AG04450 (cell line): ENCODE results near the gene RPE65. TPM values are rescaled to one million over a fixed set of nuclear protein-coding genes. Genes with fewer than 3 reads are reported as not detected.
"Not testable (repeated sequence)": the region's sequence is repeated elsewhere in the genome, so short reads cannot be mapped to it uniquely, and the experiment has no call there.

ENCODE experiments used
- CTCF ChIA-PET: fragments of 300-600, 350-600 bp; formaldehyde crosslinking; extraction: SDS; loops from one replicate; lab custom pipeline; 2022; ENCODE audit warnings: antibody characterized with exemption, inconsistent platforms; lab: Charles Lee
- POLR2A ChIA-PET: fragments of 350-600 bp; formaldehyde crosslinking; extraction: SDS; loops from one replicate; lab custom pipeline; 2021; ENCODE audit warnings: antibody characterized with exemption, inconsistent platforms; lab: Yijun Ruan, JAX
- DNase-seq: peaks from one replicate; pipeline ENCODE4 v3.0.0-alpha.2; 2011; ENCODE audit warnings: low read depth, low spot score
- H3K27ac ChIP-seq: one replicate; pipeline ENCODE4 v1.5.1; 2012; ENCODE audit warnings: low read depth, low read length, control low read depth
- H3K27me3 ChIP-seq: one replicate; pipeline ENCODE4 v1.6.0; 2012; ENCODE audit warnings: low read length; ENCODE audit not compliant: control insufficient read depth, insufficient read depth
- H3K4me3 ChIP-seq: 2 replicates; pipeline ENCODE4 v1.5.1; 2011; ENCODE audit warnings: mild to moderate bottlenecking, low read depth, low read length, control low read depth
- H3K9me3 ChIP-seq: 2 replicates; pipeline ENCODE4 v1.5.1; 2012; ENCODE audit warnings: low read length; ENCODE audit not compliant: control insufficient read depth, insufficient read depth
- CTCF ChIP-seq: IDR thresholded peaks from 2 replicates; pipeline ENCODE4 v1.5.1; 2011; ENCODE audit warnings: low read depth, low read length, control low read depth, inconsistent platforms
- polyA plus RNA-seq: library from polyadenylated mRNA; depleted of rRNA; stranded (reverse); fragments of >200 nt; gene quantifications from 2 replicates; pipeline ENCODE4 v1.2.3, GENCODE V29; 2011

The RPE65 gene
- polyA plus RNA-seq, 1 experiment, result not detected

GRCh38 chr1:68401506-68401905, 48.2 kb downstream of the RPE65 start:
- no peak for DNase-seq
- ChIA-PET CTCF (no interaction called here), POLR2A (no interaction called here)
- H3K27ac ChIP-seq, result no peak overlapping the region
- no peak overlapping the region for H3K4me3 ChIP-seq
- no peak for TF ChIP-seq CTCF
- H3K9me3 ChIP-seq, result no peaks in the 10 kb centered on the region
- no peaks in the 10 kb centered on the region for H3K27me3 ChIP-seq

- H3K27me3 ChIP-seq, H3K27ac ChIP-seq, DNase-seq, H3K9me3 ChIP-seq, H3K4me3 ChIP-seq, POLR2A ChIA-PET: not testable (repeated sequence)
- CTCF ChIA-PET, result interaction anchor here (2.4 kb wide), 1 partner anchor 47 kb away, joined by 7 read pairs; no protein-coding TSS in a partner anchor
These were observed 54.2 kb downstream of the RPE65 start for GRCh38 chr1:68395575-68395974.

GRCh38 chr1:68392474-68392873, 57.3 kb downstream of the RPE65 start:
- CTCF ChIA-PET, result interaction anchor here (0.6 to 1.2 kb wide), 4 partner anchors 11 to 1181 kb away, joined by 3 read pairs; no protein-coding TSS in a partner anchor
- H3K27ac ChIP-seq, DNase-seq, H3K4me3 ChIP-seq, POLR2A ChIA-PET, H3K27me3 ChIP-seq, H3K9me3 ChIP-seq: not testable (repeated sequence)

GRCh38 chr1:68385798-68386524, 63.8 kb downstream of the RPE65 start:
- DNase-seq, POLR2A ChIA-PET, H3K9me3 ChIP-seq, H3K4me3 ChIP-seq, H3K27me3 ChIP-seq, H3K27ac ChIP-seq: not testable (repeated sequence)
- CTCF ChIA-PET, result interaction anchor here (0.6 to 1.3 kb wide), 2 partner anchors 11 to 269 kb away, joined by 3 to 5 read pairs; no protein-coding TSS in a partner anchor

- Histone ChIP-seq H3K27me3 (no peaks in the 10 kb centered on the region), H3K27ac (peak overlapping the region; percentile 88), H3K4me3 (no peak overlapping the region), H3K9me3 (no peaks in the 10 kb centered on the region)
- TF ChIP-seq CTCF, result no peak
- peak; percentile 41 for DNase-seq
- ChIA-PET POLR2A (interaction anchor here (0.9 to 1.1 kb wide), 2 partner anchors 25 to 153 kb away, joined by 3 to 6 read pairs; no protein-coding TSS in a partner anchor), CTCF (interaction anchor here (1.0 to 2.5 kb wide), 4 partner anchors 22 to 269 kb away, joined by 3 to 27 read pairs (median 10); no protein-coding TSS in a partner anchor)
These were observed 64.8 kb downstream of the RPE65 start for GRCh38 chr1:68384872-68385411.

- no peaks in the 10 kb centered on the region for H3K9me3 ChIP-seq
- TF ChIP-seq CTCF, result peak; percentile 67
These were observed 65.4 kb downstream of the RPE65 start for GRCh38 chr1:68384321-68384813.

More at GRCh38 chr1:68384321-68384813, 65.4 kb downstream of the RPE65 start:
- peak; percentile 96 for DNase-seq
- ChIA-PET CTCF (interaction anchor here (0.6 to 2.5 kb wide), 13 partner anchors 13 to 268 kb away, joined by 3 to 27 read pairs (median 4); no protein-coding TSS in a partner anchor), POLR2A (interaction anchor here (0.9 to 1.1 kb wide), 2 partner anchors 25 to 153 kb away, joined by 3 to 6 read pairs; no protein-coding TSS in a partner anchor)
- H3K27ac ChIP-seq, result peak overlapping the region; percentile 88
- no peak overlapping the region for H3K4me3 ChIP-seq
- no peaks in the 10 kb centered on the region for H3K27me3 ChIP-seq
